ENCODE data around the gene VPS18.
A peak's percentile ranks its signal among the peaks of the same experiment; 100 is the strongest.

Gene VPS18

GRCh38 chr15:40941528-40942336, 47.5 kb downstream of the VPS18 start:
- intact Hi-C loops (cut with DNase I) = loop anchor here (5.0 kb wide), 1 partner anchor 81 kb away; no protein-coding TSS in a partner anchor
- DNase-seq = peak in 39 of 42 donors; percentile 39 to 92 (median 64)

DNA sequence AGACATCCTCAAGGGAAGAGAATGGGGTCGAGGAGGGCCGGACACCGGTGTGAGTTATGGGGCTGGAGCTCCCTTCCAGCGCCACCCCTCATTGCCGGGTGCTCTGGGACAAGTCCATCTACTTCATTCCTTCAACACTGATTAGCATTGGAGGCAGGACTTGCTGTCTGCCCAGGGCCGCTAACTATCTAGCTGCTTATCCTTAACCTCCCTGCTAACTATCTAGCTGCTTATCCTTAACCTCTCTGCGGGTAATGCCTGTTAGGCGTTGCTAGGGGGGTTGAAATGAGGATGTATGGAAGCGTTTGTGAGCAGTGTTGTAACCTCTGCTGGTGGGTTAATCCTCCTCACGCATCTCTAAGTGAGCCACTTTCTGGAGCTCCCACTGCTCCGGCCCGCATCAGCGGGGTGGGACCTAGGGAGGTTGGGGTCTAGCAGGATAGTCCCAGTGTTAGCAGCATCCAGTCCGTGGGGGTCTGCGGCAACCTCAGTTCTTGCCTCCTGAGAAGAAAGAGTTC, 48.1 kb downstream of the VPS18 start:
- intact Hi-C loops (cut with DNase I) = loop anchor here (5.0 kb wide), 1 partner anchor 80 kb away; no protein-coding TSS in a partner anchor
- DNase-seq = no peak

- no peak for DNase-seq
- intact Hi-C loops (cut with DNase I) = loop anchor here (5.0 kb wide), 1 partner anchor 79 kb away; no protein-coding TSS in a partner anchor
Measured at GRCh38 chr15:40942878-40943277, 48.6 kb downstream of the VPS18 start.

DNA sequence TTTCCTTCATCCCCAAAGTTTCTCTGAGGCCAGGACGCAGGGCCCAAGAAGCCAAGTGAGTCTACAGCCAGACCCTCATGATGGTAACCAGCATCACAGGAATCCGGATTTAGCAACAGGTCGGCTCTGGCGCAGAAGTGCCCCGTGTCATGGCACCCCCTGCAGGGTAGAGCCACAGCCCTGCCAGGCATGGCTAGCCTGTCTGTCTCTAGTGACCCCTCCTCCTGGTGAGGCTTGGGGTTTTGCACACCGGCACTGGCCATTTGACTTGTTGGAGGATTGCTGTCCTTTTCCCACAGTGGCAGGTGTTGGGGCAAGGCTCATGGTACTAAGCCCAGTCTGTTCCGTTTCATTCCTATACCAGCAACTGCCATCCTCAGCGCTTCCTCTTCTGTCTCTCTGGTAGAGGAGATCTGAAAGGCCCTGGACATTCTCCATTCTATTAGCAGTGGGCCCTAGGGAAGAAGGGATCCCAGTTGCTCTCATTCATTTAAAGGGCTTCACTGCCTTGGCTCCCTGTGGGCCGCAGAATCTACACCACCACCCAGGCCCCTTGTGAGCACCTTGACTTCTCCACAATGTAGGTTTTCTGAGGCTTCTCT, 49.6 kb downstream of the VPS18 start:
- intact Hi-C loops (cut with DNase I) = loop anchor here (5.0 kb wide), 1 partner anchor 78 kb away; no protein-coding TSS in a partner anchor
- DNase-seq = no peak

DNA sequence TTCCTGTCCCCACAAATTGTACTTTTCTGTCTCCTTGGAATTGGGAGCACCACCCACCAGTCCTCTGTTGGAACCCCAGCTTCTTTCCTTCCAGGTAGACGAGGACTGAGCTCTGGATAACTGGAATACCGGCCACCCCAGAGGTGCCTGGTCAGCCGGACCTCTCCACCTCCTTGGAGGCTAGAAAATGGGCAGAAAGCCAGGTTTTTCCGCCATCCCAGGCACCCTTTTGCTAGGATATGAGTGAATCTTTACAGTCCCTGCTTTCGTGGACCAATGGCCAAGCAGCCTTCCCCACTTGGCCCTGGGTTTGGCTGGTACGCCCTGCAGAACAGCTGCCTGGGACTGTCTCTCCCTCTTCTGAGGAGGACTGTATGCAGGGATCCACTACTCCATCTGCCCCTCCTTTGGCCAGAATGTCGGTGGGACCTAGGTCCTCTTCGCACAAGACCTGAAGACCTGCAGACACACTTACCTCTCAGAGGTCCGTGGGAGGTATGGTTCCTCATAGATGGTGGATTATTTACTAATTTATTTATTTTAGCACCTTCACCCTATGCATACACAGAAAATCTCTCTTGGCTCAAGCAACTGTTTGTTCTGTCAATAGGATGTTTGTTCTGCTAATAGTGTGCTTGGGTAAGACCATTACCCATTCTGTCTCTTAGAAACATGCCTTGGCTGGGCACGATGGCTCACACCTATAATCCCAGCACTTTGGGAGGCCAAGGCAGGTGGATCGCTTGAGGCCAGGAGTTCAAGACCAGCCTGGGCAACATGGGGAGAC, 50.5 kb downstream of the VPS18 start:
- no peak for DNase-seq
- intact Hi-C loops (cut with DNase I) = loop anchor here (5.0 kb wide), 1 partner anchor 78 kb away; no protein-coding TSS in a partner anchor

GRCh38 chr15:40948706-40949473, 54.6 kb downstream of the VPS18 start:
- no peak for DNase-seq
- intact Hi-C loops (cut with DNase I) = no loop called here

- intact Hi-C loops (cut with DNase I) = no loop called here
- no peak for DNase-seq
Measured at GRCh38 chr15:40949756-40950207, 55.5 kb downstream of the VPS18 start.

- DNase-seq = no peak
- intact Hi-C loops (cut with DNase I) = no loop called here
Measured at GRCh38 chr15:40951764-40952163, 57.5 kb downstream of the VPS18 start.

DNA sequence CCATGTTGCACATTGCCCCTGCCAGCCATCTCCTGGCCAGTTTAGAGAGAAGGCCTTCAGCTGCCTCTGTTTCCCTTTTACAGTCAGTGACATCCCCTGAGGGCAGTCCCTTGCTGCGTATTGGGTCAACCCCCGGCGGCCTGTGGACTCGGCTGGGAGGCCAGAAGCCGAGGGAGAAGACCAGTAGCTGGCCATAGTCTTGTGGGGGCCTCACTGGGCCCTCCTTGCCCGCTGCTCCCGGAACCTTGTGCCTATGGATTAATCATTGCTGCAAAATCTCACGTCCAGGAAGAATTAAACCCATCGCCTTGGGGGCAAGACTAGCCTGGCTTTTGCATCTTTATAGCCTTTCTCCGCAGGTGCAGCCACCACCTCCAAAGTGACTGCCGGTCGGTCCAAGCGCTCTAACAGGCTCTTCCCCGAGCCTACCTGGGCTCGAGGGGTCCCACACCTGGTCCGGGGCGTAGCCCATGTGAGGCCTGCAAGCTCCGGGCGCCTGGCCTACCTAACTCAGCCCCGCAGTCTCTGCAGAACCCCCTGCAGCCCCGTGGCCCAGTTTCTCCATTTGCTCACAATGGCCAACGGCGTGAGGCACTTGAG, 58.2 kb downstream of the VPS18 start:
- DNase-seq = peak in 1 of 42 donors; percentile 10
- intact Hi-C loops (cut with DNase I) = no loop called here

DNA sequence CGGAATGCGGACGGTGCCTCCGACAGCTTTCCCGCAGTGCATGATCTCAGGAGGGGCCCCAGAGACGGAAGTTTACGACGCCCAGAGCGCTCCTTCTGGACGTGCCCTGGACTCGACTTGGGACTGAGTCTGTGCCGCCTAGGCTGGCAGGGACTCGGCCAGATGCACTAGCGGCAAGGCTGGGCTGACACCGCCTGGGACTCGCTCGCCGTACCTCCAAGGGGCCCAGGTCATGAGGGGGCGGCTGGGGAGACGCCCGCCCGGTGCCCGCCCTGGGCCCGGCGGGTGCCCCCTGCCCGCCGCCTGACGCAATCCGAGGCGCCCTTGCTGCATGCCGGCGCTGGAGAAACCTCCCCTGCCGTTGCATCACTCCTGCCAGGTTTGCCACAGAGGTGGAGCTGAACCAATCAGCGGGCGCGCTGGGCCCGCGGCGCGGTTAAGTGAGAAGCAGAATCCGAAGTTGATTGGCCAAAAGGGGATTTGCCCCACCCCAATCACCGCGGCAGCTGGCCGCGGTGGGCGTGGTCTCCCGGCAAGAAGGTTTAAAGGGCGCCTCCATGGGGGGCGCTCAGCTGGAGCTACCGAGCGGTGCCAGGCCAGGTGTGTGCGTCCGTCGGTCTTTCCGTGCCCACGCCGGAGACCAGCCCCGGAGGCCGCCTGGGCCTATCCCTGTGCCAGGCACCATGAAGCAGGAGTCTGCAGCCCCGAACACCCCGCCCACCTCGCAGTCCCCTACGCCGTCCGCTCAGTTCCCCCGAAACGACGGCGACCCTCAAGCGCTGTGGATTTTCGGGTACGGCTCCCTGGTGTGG, 58.9 kb downstream of the VPS18 start, which contains the start of gene CHAC1:
Gene CHAC1 (plus strand): TSS at position 571 of the 812 bp plus-strand sequence. CDS start 113 bp downstream, at position 684.
- intact Hi-C loops (cut with DNase I) = no loop called here
- DNase-seq = peak; percentile 82 to 98 (median 94)
